ENCODE results near the gene CYFIP1. TPM values are rescaled to one million over a fixed set of nuclear protein-coding genes. Genes with fewer than 3 reads are reported as not detected.

The CYFIP1 gene
- total RNA-seq, 1 donor from 2014 or later: 143 TPM

DNA sequence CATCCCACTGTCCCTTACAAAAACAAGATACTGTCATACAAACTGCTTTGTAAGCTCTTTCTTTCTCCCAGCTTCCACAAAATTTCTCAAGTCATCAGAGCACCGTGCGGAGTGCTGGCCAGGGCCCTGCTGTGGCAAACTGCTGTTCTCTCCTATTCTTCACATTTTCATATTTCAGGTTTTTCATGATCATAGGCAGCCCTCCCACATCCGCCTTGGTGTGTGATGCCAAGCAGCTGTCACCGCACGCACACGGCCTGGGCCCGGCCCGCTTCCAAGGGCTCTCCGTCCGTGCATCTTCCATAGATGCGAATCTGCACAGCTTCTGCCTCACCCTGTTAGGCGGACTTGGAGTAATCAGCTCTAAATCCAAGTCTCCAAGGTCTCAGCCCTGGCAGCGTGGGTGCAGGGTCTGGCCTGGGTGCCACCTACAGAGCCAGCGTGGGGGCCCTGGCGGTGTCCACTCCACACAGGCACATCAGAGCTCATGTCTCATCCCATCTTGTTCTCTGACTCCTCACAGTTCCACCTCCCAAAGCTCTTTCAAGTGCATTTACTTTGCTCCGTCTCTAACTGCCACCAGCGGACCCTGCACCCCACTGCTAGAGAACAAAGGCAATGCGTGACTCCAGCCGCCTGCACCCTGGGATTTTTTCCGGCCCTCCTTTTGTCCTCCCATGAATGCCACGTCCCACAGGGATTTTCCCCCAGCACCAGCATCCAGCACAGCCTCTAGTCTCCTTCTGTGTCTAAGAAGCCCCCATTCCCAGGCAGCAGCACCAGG, 27.2 kb downstream of the CYFIP1 start:
- H3K27me3 Mint-ChIP-seq (ENCODE audit: unreplicated experiment): peaks cover 2% of the 10 kb centered on the region
- peak overlapping the region; percentile 61 for H3K4me3 Mint-ChIP-seq (ENCODE audit: unreplicated experiment)
- peaks cover 49% of the 10 kb centered on the region for H3K4me1 Mint-ChIP-seq (ENCODE audit: low read depth, unreplicated experiment)
- peaks cover 18% of the 10 kb centered on the region for H3K9me3 Mint-ChIP-seq (ENCODE audit: unreplicated experiment)
- no peak for DNase-seq
- H3K27ac Mint-ChIP-seq (ENCODE audit: unreplicated experiment): peak overlapping the region; percentile 78
- TF ChIP-seq, protein P1, sequence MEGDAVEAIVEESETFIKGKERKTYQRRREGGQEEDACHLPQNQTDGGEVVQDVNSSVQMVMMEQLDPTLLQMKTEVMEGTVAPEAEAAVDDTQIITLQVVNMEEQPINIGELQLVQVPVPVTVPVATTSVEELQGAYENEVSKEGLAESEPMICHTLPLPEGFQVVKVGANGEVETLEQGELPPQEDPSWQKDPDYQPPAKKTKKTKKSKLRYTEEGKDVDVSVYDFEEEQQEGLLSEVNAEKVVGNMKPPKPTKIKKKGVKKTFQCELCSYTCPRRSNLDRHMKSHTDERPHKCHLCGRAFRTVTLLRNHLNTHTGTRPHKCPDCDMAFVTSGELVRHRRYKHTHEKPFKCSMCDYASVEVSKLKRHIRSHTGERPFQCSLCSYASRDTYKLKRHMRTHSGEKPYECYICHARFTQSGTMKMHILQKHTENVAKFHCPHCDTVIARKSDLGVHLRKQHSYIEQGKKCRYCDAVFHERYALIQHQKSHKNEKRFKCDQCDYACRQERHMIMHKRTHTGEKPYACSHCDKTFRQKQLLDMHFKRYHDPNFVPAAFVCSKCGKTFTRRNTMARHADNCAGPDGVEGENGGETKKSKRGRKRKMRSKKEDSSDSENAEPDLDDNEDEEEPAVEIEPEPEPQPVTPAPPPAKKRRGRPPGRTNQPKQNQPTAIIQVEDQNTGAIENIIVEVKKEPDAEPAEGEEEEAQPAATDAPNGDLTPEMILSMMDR (IDR thresholded peaks at IDR 0.05; ENCODE audit: partially characterized antibody, unreplicated experiment): no peak
- H3K36me3 Mint-ChIP-seq (ENCODE audit: unreplicated experiment): no peaks in the 10 kb centered on the region

DNA sequence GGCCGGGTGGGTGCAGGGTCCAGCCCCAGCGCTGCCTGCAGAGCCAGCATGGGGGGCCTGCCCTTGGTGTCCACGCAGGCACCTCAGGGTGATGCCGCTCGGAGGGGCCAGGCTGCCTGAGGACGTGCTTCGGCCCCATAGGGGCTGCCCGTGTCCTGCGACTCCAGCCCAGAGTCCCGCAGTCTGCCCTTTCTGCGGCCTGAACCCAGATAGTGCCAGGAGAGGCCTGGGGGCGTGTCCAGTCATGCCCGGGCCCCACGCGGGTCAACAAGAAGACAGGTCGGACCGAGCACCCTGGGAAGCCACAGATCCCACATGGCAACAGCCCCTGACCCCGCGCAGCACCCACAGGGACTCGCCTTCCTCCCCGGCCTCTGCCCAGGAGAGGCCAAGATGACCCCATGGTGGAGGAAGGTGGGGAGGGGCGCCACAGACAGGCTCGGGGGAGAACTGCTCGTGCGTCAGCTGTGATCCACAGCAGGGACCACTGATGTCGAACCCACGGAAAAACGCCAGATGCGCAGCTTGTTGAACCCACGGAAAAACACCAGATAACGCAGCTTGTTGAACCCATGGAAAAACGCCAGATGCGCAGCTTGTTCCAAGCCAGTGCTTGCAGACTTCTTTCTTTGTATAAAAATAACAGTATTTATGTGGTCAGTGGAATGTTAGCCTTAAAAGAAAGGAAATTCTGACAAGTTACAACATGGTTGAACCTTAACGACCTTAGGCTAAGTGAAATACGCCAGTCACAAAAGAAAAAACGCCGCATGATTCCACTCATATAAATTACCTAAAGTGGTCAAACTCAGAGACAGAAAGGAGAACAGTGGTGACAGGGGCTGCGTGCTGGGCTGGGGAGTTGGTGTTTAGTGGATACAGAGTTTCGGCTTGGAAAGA, 28.5 kb downstream of the CYFIP1 start:
- no peaks in the 10 kb centered on the region for H3K36me3 Mint-ChIP-seq (ENCODE audit: unreplicated experiment)
- H3K4me3 Mint-ChIP-seq (ENCODE audit: unreplicated experiment): no peak overlapping the region
- H3K9me3 Mint-ChIP-seq (ENCODE audit: unreplicated experiment): peaks cover 17% of the 10 kb centered on the region
- no peak for DNase-seq
- peaks cover 57% of the 10 kb centered on the region for H3K4me1 Mint-ChIP-seq (ENCODE audit: low read depth, unreplicated experiment)
- TF ChIP-seq, protein P1 (IDR thresholded peaks at IDR 0.05; ENCODE audit: partially characterized antibody, unreplicated experiment): no peak
- peaks cover 6% of the 10 kb centered on the region for H3K27me3 Mint-ChIP-seq (ENCODE audit: unreplicated experiment)
- H3K27ac Mint-ChIP-seq (ENCODE audit: unreplicated experiment): peak overlapping the region; percentile 46

DNA sequence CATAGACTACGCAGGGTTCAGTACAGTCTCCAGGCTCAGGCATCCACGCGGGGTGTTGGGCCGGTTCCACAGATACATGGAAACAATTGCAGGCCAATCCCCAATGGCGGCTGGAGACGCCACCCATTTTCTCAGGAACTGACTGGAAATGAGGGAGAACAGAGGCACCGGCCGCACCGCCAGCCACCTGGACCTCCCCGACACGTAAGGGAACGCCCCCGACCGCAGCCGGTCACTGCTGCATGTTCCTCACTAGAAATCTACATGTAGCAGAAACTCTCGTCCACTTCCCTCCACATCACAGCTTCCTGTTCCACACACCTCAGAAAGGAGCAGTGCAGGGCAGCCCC, 29.2 kb downstream of the CYFIP1 start:
- H3K36me3 Mint-ChIP-seq (ENCODE audit: unreplicated experiment): no peaks in the 10 kb centered on the region
- H3K4me3 Mint-ChIP-seq (ENCODE audit: unreplicated experiment): no peak overlapping the region
- no peak overlapping the region for H3K27ac Mint-ChIP-seq (ENCODE audit: unreplicated experiment)
- DNase-seq: no peak
- H3K4me1 Mint-ChIP-seq (ENCODE audit: low read depth, unreplicated experiment): peaks cover 54% of the 10 kb centered on the region
- peaks cover 16% of the 10 kb centered on the region for H3K9me3 Mint-ChIP-seq (ENCODE audit: unreplicated experiment)
- H3K27me3 Mint-ChIP-seq (ENCODE audit: unreplicated experiment): peaks cover 6% of the 10 kb centered on the region
- TF ChIP-seq, protein P1 (IDR thresholded peaks at IDR 0.05; ENCODE audit: partially characterized antibody, unreplicated experiment): no peak

DNA sequence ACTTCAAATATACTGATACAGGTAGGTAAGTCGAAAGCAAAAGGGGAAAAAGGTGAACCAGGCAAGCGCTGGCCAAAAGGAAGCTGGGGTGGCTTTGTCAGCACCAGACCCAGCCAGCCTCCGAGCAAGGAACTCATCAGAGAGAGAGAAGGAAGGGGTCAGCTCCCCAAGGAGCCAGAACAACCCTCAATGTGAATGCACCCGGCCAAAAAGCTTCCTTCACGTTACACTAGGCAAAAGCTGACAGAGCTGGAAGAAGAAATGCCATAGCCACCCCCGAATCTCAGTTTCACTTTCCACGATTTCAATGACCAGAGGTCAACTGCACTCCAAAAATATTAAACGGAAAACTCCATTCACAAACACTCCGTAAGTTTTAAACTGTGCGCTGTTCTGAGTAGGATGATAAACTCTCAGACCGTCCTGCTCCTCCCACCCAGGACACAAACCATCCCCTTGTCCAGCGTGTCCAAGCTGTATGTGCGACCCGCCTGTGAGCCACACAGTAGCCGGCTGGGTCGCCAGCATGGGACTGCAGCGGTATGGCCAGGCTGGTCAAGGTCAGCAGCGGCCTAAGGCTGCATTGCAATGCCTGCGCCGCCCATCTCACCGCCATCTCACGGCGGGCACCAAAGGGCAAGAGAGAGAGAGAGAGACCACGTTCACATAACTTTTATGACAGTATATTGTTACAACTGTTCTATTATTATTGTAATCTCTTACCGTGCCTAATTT, 29.7 kb downstream of the CYFIP1 start:
- Mint-ChIP-seq H3K4me3 (ENCODE audit: unreplicated experiment) (peak overlapping the region; percentile 32), H3K27ac (ENCODE audit: unreplicated experiment) (peak overlapping the region; percentile 57), H3K36me3 (ENCODE audit: unreplicated experiment) (no peaks in the 10 kb centered on the region), H3K27me3 (ENCODE audit: unreplicated experiment) (peaks cover 5% of the 10 kb centered on the region), H3K9me3 (ENCODE audit: unreplicated experiment) (peaks cover 16% of the 10 kb centered on the region), H3K4me1 (ENCODE audit: low read depth, unreplicated experiment) (peaks cover 50% of the 10 kb centered on the region)
- no peak for DNase-seq
- TF ChIP-seq, protein P1 (IDR thresholded peaks at IDR 0.05; ENCODE audit: partially characterized antibody, unreplicated experiment): no peak
